HG03558 (cell line): ENCODE measurements around the gene AKAP10.
"Not testable (repeated sequence)": the region's sequence is repeated elsewhere in the genome, so short reads cannot be mapped to it uniquely, and the experiment has no call there.

Experiments
- ATAC-seq: cut with Tn5 transposase; IDR thresholded peaks from one replicate; pipeline ENCODE4 v1.9.1; 2021; ENCODE audit warnings: moderate number of reproducible peaks; ENCODE audit not compliant: unreplicated experiment; ENCODE audit errors: extremely low read depth

The AKAP10 gene, protein sequence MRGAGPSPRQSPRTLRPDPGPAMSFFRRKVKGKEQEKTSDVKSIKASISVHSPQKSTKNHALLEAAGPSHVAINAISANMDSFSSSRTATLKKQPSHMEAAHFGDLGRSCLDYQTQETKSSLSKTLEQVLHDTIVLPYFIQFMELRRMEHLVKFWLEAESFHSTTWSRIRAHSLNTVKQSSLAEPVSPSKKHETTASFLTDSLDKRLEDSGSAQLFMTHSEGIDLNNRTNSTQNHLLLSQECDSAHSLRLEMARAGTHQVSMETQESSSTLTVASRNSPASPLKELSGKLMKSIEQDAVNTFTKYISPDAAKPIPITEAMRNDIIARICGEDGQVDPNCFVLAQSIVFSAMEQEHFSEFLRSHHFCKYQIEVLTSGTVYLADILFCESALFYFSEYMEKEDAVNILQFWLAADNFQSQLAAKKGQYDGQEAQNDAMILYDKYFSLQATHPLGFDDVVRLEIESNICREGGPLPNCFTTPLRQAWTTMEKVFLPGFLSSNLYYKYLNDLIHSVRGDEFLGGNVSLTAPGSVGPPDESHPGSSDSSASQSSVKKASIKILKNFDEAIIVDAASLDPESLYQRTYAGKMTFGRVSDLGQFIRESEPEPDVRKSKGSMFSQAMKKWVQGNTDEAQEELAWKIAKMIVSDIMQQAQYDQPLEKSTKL

DNA sequence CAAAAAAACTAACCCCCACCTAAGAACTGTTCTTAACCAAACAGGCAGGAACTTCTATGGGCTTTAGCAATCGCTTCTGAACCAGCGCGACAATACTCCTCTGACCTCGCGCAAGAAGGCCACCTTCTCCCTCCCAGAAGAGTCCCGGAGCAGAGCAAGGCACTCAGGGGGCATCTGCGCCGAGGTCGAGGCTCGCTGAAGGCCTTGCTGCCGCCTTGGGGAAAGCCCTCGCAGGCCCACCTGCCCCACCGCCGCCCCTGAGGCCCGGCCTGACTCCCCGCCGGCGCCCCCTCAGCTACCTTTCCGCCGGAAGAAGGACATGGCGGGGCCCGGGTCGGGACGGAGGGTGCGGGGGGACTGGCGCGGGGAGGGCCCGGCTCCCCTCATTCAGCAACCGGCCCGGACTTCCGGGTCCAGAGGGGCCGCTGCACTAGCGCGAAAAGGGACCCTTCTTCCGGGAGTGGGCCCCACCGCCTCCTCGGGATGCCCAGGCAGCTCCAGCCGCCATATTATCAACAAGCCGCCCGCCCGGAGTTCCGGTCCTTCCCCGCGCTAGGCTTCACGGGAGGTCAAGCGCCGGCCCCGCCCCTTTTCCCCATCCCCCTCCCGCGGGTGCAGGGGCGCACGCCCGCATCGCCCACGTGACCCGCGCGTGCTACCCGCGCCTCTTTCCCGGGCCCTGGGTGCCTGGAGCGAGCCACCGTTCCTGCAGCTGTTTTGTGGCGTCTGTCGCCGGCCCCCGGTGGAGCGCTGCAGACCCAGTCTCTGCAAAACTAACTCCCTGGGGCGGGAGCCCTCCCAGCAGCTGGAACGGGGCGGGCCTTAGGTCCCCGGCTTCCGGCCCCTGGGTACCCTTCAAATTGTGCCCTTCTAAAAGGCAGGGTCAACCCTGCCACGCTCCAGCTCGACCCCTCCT is at the start of gene AKAP10:
Gene AKAP10, minus strand, starts transcription at position 536 of the 916 bp plus-strand sequence. Its CDS starts 149 bp downstream, at position 387.
- ATAC-seq, result peak; percentile 50

DNA sequence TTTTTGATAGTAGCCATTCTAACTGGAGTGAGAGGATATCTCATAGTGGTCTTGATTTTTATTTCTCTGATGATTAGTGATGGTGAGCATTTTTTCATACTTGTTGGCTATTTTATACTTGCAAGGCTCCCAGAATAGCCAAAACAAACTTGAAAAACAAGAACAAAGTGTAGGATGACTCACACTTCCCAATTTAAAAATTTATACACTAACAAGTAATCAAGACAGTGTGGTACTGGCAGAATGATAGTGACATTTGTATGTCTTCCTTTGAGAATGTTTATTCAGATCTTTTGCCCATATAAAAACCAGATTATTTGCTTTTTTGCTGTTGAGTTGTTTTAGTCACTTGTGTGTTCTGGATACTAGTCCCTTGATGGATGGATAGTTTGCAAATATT is 49.3 kb upstream of the AKAP10 start:
- ATAC-seq, result no peak

DNA sequence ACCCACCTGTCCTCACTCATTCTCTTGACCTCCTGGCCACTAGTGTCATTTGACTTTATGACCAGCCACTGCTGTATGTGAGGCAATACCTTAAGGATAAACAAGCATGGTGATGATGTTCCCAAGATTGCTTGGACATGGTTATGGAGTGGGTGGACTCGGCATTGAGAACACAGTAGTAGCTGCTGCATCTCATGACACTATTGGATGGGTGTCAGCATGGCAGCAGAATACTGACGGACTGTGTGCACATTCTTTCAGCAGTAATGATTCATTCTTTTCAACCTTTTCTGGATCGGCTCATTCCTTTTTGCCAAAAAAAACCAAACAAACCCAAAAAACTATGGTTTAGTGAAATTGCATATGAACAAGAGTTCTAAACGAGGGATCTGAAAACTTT is 45.1 kb upstream of the AKAP10 start:
- ATAC-seq, result no peak

DNA sequence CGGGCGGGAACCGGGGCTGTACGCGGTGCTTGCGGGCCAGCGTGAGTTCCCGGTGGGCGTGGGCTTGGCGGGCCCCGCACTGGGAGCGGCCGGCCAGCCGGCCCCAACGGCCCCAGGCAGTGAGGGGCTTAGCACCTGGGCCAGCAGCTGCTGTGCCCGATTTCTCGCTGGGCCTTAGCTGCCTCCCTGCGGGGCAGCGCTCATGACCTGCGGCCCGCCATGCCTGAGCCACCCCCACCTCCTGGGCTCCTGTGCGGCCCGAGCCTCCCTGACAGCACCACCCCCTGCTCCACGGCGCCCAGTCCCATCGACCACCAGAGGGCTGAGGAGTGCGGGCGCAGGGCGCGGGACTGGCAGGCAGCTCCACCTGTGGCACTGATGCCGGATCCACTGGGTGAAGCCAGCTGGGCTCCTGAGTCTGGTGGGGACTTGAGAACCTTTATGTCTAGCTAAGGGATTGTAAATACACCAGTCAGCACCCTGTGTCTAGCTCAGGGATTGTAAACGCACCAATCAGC is 38.9 kb upstream of the AKAP10 start:
- ATAC-seq, result not testable (repeated sequence)

DNA sequence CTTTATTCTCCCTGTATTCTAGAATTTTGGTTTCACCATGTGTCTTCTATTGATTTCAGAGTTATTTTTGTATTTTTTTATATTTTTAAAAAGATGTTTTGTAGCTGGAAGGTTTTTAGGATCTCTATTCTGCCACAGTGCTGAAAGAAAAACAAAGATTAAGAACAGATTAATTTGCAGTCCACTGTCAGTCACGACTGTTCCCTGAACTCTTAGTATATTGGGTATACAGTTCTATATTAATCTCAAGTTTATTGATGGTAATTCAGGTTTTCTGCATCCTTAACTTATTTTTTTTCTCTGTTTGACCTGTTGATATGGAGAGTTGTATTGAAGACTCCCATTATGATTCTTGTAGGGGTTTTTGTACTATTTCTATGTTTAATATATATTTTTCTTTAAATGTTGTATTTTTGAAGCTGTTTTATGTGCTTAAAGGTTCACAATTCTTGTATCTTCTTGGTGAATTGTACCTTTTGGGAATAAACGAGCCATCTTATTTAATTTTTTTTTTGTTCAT is 34.4 kb upstream of the AKAP10 start:
- ATAC-seq, result no peak

DNA sequence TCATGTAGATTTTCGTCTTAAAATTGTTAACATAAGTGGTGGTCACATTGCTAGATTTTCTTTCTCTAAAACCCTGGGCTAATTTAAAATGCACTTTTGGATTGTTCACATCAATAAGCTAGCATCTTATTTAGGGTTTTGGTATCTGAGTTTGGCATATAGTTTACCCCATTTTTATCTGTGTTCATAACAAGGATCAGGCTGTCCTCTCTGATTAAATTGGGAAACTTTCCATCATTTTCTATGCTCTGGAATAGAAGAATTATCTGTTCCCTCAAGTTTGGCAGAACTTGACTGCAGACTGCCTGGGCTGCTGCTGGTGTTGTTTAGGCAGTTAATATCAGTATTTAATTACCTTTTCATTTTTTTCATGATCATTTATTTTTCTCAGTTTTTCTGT is 33.3 kb upstream of the AKAP10 start:
- ATAC-seq, result no peak

DNA sequence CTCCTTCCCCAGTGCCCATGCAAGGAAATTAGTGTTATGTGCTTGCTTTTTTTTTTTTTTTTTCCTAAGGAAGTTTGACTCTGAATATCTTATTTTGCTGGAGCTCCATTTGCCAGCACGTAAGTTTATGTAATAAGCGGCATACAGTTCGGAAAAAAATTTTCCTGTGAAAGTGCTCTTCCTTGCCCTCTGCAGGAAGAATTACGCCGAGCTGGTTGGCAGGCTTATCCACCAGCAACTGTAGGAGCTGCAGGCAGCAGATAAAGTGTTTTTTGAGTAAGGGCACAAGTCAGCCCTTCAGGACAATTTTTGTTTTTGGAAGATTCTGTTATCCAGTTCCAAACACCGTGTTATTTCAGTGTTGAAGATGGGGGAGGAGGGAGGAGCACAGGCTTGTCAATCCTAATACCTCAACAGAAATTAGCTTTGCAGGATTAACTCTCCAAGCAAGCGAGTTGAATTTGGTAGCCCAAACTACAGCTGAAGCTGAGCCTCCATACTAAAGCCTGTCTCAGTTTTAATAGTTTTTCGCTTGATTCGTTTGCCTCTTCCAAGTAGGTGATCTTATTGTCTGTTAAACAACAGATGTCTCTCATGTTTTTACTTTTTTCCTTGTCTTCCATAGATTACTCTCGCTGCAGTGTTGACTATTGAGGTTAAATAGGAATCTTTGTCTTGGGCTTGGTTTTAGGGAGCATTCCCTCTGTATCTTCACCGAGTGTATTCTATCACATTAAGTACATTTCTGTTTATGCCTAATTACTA is 32.7 kb upstream of the AKAP10 start:
- ATAC-seq, result no peak

DNA sequence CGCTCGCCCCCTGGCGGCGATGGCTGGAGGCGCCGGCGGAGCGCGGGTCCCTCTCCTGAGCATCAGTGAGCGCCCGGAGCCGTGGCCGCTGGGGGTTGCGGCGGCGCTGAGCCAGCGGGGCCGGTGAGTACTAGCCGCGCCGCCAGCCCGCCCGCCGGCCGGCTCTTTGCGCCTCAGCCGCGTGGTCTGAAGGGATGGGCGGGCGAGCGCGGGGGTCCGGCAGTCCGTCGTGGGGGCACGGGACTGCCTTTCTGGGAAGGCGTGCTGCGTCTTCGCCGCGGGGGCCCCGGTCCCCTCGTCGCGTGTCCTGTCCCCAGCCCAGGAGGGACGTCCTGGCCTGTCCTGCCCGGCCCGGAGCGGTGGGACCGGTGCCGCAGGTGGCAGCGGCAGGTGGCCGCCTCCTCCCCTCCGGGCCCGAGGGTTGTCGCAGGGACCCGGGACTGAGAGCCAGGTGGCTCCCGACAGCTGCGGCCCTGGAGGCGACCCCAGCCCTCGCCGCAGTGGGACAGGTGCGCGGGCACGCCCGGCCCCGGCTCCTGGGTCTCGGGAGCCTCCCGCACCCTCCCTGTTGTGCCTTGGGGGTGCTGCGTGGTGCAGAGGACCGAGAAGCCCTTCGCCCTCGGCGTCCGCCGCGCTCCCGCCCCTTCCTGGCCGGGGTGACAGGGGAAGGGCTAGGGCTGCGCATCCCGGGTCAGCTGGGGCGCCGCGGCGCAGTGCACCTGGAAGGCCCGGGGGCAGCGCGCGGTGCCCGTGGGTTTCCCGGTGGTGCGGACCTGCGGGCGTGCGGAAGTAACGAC is 31.9 kb upstream of the AKAP10 start, which contains the start of gene SPECC1:
Gene SPECC1, plus strand, starts transcription at position 58 of the 797 bp plus-strand sequence. CDS start 87,293 bp downstream, outside the sequence.
- ATAC-seq, result peak; percentile 67

DNA sequence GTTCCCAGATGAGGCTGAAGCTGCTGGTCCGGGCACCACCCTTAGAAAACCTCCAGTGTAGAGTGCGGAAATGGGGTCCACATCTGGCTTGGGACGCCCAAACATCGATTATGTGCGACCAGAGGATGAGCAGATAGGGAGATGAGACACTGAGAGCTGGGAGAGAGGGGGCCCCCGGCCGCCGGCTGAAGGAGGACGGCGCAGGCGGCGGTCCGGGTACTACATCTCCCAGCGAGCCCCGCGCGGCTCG is 31.3 kb upstream of the AKAP10 start:
- ATAC-seq, result no peak

DNA sequence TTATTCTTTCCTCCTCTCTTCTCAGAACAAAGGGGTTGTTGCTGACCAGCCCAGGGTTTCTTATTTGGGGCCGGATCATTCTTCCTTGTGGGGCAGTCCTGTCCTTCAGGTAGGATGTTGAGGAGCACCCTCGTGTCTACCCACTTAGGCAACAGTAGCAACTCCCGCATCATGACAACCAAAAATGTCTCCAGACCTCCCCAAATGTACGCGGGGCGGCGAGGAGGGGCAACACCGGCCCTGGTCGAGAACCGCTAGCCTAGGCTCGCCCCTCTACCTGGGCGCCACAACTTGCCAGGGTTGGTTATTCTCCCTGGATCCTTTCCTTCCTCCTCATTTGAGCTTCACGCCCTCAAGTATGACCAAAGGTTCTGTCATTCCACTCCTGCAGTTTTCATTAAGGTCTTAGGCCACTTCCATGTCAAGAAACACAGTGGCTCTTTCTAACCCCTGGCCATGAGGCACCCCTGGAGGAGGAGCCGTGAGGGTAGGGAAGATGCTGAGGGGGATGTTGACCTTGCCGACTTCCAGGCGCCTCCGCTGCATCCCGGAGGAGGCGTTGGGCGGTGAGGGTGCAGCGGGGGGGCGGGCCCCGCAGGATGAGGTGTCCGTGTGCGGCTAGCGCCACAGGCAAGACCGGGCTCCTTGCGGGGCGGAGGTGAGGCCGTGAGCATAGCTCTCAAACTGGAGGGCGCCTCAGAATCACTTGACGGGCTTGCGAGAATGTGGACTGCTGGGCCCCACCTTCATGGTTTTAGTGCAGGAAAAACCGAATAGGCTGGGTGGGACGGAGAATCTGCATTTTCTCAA is 30.8 kb upstream of the AKAP10 start:
- no peak for ATAC-seq

DNA sequence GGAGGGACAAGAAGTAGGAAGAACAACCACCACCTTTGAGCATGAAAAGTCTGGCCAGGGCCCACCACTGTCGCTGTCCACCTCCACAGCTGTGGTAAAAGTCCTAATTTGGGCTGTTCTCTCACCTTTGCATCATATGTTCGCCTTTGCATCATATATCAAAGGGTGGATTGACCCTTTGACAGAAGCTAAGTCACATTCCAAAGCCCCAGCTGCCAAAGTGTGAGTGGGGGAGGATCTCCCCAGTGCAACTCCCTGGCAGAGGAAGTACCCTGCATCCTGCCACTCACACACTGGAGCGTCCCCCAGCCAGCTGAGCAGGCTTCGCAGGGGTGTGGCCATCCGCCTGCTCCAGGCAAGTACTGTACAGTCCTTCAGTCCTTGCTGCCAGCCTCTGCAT is 18.9 kb upstream of the AKAP10 start:
- no peak for ATAC-seq

DNA sequence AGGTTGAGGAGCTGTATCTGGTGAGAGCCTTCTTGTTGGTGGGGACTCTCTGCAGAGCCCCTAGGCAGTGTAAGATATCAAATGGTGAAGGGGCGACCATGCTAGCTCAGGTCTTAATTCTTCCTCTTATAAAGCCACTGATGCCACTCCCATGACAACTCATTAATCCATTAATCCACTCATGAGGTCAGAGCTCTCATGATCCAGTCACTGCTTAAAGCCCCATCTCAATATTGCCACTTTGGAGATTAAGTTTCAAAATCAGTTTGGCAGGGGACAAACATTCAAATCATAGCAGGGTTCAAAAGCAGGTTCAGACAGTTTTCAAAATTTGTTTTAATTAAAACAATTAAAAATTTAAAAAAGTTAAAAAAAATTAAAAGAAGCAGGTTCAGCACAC is 18.5 kb upstream of the AKAP10 start:
- no peak for ATAC-seq

DNA sequence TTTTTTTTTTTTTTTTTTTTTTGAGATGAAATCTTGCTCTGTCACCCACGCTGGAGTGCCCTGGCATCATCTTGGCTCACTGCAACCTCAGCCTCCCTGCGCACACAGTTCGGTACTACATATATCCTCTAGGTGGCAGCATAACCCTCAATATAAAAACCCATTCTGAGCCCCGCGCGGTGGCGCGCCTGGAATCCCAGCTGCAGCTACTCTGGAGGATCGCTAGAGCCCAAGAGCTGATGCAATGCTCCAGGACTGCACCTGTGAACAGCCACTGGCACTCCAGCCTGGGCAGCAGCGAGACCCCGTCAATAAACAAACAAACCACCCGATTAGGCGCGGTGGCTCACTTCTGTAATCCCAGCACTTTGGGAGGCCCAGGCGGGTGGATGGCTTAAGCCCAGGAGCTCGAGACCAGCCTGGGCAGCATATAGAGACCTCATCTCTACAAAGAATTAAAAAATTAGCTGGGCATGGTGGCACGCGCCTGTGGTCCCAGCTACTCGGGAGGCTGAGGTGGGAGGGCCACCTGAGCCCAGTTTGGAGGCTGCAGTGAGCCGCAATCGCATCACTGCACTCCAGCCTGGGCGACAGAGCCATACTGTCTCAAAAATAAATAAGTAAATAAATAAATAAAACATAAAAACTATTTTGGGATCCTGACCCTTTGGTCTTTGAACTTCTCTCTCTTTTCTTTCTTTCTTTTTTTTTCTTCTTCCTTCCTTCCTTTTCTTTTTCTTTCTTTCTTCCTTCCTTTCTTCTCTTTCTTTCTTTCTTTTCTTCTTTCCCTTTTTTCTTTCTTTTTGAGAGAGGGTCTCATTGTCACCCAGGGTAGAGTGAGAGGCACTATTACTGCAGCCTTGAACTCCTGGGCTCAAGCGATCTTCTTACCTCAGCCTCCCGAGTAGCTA is 15.4 kb upstream of the AKAP10 start:
- peak; percentile 62 for ATAC-seq

DNA sequence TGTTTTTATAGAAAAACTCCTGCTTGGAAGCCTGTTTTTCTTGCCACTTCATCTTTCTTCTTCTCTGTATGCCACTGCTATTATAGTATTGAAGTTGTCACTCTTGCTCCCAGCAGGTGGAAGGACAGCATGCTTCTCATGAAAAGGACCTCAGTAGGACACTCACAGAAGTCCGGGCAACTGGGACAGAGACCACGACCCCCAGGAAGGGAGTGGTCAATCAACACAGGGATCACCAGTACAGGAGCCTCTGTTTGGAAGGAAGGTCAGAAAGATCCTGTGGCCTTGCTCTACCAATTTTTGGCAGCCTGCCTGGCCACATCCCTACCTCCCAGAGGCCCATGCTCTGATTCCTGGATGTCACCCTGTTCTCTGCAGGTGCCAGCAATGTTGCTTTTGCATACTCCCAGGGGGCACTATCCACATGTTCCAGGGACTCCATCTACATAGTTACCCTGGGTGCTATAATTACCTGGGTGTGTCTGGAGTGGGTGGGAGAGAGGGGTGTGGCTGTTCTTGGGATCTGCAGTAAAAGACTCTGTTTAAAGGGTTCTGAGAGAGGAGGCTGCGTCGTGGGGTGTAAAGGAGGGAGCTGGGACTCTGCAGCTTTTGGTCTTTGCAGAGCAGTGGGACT is 13.7 kb upstream of the AKAP10 start:
- no peak for ATAC-seq

DNA sequence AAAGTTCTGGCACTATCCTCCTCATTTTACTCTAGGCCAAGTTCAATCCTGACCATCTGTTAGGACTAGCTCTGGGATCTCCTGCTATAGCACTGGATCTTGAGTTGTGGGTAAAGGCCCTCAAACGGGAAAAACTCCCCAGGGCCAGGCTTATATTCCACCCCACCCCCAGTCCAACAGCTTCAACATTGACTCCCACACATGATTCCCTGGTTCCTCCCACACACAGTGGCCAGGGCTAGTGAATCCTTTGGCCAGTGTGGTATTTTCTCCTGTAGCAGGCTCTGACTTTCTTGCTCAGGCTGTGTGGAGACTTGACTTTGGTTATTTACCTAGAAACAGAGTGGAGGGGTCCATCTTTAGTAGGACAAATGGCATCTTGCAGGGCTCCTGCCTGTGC is 10.3 kb upstream of the AKAP10 start:
- no peak for ATAC-seq

DNA sequence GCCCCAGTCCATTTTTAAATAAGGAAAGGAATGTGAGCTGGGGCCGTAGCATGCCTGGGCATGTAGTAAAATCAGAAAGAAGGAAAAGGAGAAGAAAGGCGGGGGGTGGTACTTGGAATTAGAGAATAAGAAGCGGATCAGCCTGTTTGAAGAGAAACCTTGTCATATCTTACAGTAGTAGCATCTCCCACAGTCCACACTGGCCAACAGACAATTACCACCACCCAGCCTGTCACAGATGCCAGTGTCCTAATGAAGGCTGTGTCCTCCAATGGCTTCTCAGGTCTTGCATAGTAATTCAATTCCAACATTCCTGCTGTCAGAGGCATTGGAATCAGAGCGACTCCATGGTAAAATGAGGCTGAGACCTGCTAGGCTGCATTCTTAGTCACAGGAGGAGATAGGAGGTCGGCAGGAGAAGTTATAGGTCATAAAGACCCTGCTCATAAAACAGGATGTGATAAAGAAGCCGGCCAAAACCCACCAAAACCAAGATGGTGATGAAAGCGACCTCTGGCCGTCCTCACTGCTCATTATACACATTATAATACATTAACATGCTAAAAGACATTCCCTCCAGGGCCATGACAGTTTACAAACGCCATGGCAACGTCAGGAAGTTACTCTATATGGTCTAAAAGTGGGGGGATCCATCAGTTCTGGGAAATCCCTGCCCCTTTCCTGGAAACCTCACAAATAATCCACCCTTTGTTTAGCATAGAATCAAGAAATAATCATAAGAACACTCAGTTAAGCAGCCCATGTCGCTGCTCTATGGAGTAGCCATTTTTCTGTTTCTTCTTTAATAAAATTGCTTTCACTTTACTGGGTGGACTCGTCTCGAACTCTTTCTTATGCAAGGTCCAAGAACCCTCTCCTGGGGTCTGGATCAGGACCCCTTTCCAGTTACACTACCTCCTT is 9.6 kb upstream of the AKAP10 start:
- no peak for ATAC-seq
